ENCODE measurements around the gene GRID2IP.

Gene GRID2IP

GRCh38 chr7:6563936-6564770 lies 12.9 kb upstream of the GRID2IP start:
- DNase-seq (ENCODE audit: low spot score): no peak

GRCh38 chr7:6562106-6562505 lies 10.8 kb upstream of the GRID2IP start:
- no peak for DNase-seq (ENCODE audit: low spot score)

GRCh38 chr7:6559896-6560295 lies 8.6 kb upstream of the GRID2IP start:
- DNase-seq (ENCODE audit: low spot score): no peak

GRCh38 chr7:6558837-6559236 lies 7.6 kb upstream of the GRID2IP start:
- DNase-seq (ENCODE audit: low spot score): peak; percentile 69

- no peak for DNase-seq (ENCODE audit: low spot score)
Observed at GRCh38 chr7:6556196-6556595, 4.9 kb upstream of the GRID2IP start.

GRCh38 chr7:6554848-6555247 lies 3.6 kb upstream of the GRID2IP start:
- DNase-seq (ENCODE audit: low spot score): no peak

- no peak for DNase-seq (ENCODE audit: low spot score)
Observed at GRCh38 chr7:6553448-6554044, 2.3 kb upstream of the GRID2IP start.

GRCh38 chr7:6547400-6547799 lies 3.9 kb downstream of the GRID2IP start:
- no peak for DNase-seq (ENCODE audit: low spot score)

GRCh38 chr7:6546498-6547251 lies 4.6 kb downstream of the GRID2IP start:
- DNase-seq (ENCODE audit: low spot score): no peak

- no peak for DNase-seq (ENCODE audit: low spot score)
Observed at GRCh38 chr7:6545398-6546126, 5.7 kb downstream of the GRID2IP start.

GRCh38 chr7:6542368-6542767 lies 8.9 kb downstream of the GRID2IP start:
- no peak for DNase-seq (ENCODE audit: low spot score)

GRCh38 chr7:6536262-6537260 lies 14.7 kb downstream of the GRID2IP start:
- DNase-seq (ENCODE audit: low spot score): peak; percentile 81

- DNase-seq (ENCODE audit: low spot score): no peak
Observed at GRCh38 chr7:6533893-6534495, 17.3 kb downstream of the GRID2IP start.

GRCh38 chr7:6532516-6532915 lies 18.7 kb downstream of the GRID2IP start:
- no peak for DNase-seq (ENCODE audit: low spot score)

GRCh38 chr7:6531492-6532279 lies 19.6 kb downstream of the GRID2IP start:
- DNase-seq (ENCODE audit: low spot score): no peak

GRCh38 chr7:6530626-6531491 lies 20.4 kb downstream of the GRID2IP start:
- no peak for DNase-seq (ENCODE audit: low spot score)

GRCh38 chr7:6529643-6530042 lies 21.6 kb downstream of the GRID2IP start:
- no peak for DNase-seq (ENCODE audit: low spot score)

GRCh38 chr7:6528401-6529130 lies 22.7 kb downstream of the GRID2IP start:
- no peak for DNase-seq (ENCODE audit: low spot score)
